Measurements from ENCODE around the gene UBE2J2.

The UBE2J2 gene

GRCh38 chr1:1281533-1282321 is 8.1 kb upstream of the UBE2J2 start:
- Histone ChIP-seq H3K4me1 (ENCODE audit: control insufficient read depth, insufficient read depth, low read depth, low read length) (peaks cover 21% of the 10 kb centered on the region), H4K91ac (ENCODE audit: low read length) (no peak overlapping the region), H3K79me1 (replicated peaks; ENCODE audit: low read length, poor library complexity, severe bottlenecking) (no peaks in the 10 kb centered on the region), H2BK15ac (ENCODE audit: low read depth, poor library complexity, severe bottlenecking) (peak overlapping the region; percentile 29), H3K9me3 (ENCODE audit: control insufficient read depth, low read length) (no peaks in the 10 kb centered on the region), H3K4me2 (ENCODE audit: low read length, poor library complexity, severe bottlenecking) (no peak overlapping the region), H2AK5ac (ENCODE audit: low read length, severe bottlenecking) (no peak overlapping the region), H2BK5ac (ENCODE audit: low read depth, low read length, poor library complexity, severe bottlenecking) (no peak overlapping the region), H3K18ac (ENCODE audit: low read depth in 1 of 2, low read length in 2 of 2) (no peak overlapping the region), H4K8ac (ENCODE audit: low read length) (no peak overlapping the region), H3K36me3 (ENCODE audit: control insufficient read depth in 1 of 2, insufficient read depth in 2 of 2, low read depth in 1 of 2, low read length in 2 of 2) (no peaks in the 10 kb centered on the region), H3K4ac (ENCODE audit: low read depth in 1 of 2, low read length in 2 of 2) (no peak overlapping the region), H3K27me3 (ENCODE audit: control insufficient read depth in 1 of 2, insufficient read depth in 1 of 2, low read length in 2 of 2) (peaks cover 0 to 23% of the 10 kb centered on the region in 2 experiments), H2BK120ac (ENCODE audit: low read depth, low read length) (no peak overlapping the region), H3K27ac (ENCODE audit: low read length, poor library complexity, severe bottlenecking) (no peak overlapping the region), H3K4me3 (ENCODE audit: insufficient read depth in 1 of 2, low read depth in 1 of 2, low read length in 2 of 2) (no peak overlapping the region), H2BK12ac (ENCODE audit: low read length in 2 of 2) (no peak overlapping the region), H3K14ac (ENCODE audit: low read length in 2 of 2) (no peak overlapping the region), H2AFZ (ENCODE audit: low read depth, low read length) (no peak overlapping the region), H3K23ac (ENCODE audit: low read length in 2 of 2) (no peak overlapping the region), H3K9ac (ENCODE audit: low read length) (no peak overlapping the region)
- DNase-seq: peak; percentile 72
- 74% methylated on average over 26 of the region's 26 CpGs for WGBS

- Histone ChIP-seq H3K14ac (ENCODE audit: low read length in 2 of 2) (no peak overlapping the region), H3K4me1 (ENCODE audit: control insufficient read depth, insufficient read depth, low read depth, low read length) (peaks cover 24% of the 10 kb centered on the region), H3K4me3 (ENCODE audit: insufficient read depth in 1 of 2, low read depth in 1 of 2, low read length in 2 of 2) (no peak overlapping the region), H3K79me1 (replicated peaks; ENCODE audit: low read length, poor library complexity, severe bottlenecking) (no peaks in the 10 kb centered on the region), H3K27ac (ENCODE audit: low read length, poor library complexity, severe bottlenecking) (no peak overlapping the region), H3K4me2 (ENCODE audit: low read length, poor library complexity, severe bottlenecking) (no peak overlapping the region), H2BK120ac (ENCODE audit: low read depth, low read length) (no peak overlapping the region), H3K18ac (ENCODE audit: low read depth in 1 of 2, low read length in 2 of 2) (no peak overlapping the region), H3K27me3 (ENCODE audit: control insufficient read depth in 1 of 2, insufficient read depth in 1 of 2, low read length in 2 of 2) (peaks cover 0 to 15% of the 10 kb centered on the region in 2 experiments), H2AK5ac (ENCODE audit: low read length, severe bottlenecking) (no peak overlapping the region), H2BK12ac (ENCODE audit: low read length in 2 of 2) (no peak overlapping the region), H3K4ac (ENCODE audit: low read depth in 1 of 2, low read length in 2 of 2) (no peak overlapping the region), H3K9me3 (ENCODE audit: control insufficient read depth, low read length) (no peaks in the 10 kb centered on the region), H4K8ac (ENCODE audit: low read length) (no peak overlapping the region), H2AFZ (ENCODE audit: low read depth, low read length) (no peak overlapping the region), H3K36me3 (ENCODE audit: control insufficient read depth in 1 of 2, insufficient read depth in 2 of 2, low read depth in 1 of 2, low read length in 2 of 2) (no peaks in the 10 kb centered on the region), H4K91ac (ENCODE audit: low read length) (no peak overlapping the region), H3K9ac (ENCODE audit: low read length) (no peak overlapping the region), H3K23ac (ENCODE audit: low read length in 2 of 2) (no peak overlapping the region), H2BK5ac (ENCODE audit: low read depth, low read length, poor library complexity, severe bottlenecking) (no peak overlapping the region), H2BK15ac (ENCODE audit: low read depth, poor library complexity, severe bottlenecking) (peak overlapping the region; percentile 29)
- WGBS: 88% methylated on average over 21 of the region's 21 CpGs
- DNase-seq: no peak
Measured at GRCh38 chr1:1280782-1281481, 7.3 kb upstream of the UBE2J2 start.

GRCh38 chr1:1279028-1279427 is 5.4 kb upstream of the UBE2J2 start:
- peaks cover 12% of the 10 kb centered on the region for H3K79me1 ChIP-seq (replicated peaks; ENCODE audit: low read length, poor library complexity, severe bottlenecking)
- no peak overlapping the region for H2BK15ac ChIP-seq (ENCODE audit: low read depth, poor library complexity, severe bottlenecking)
- H3K36me3 ChIP-seq (ENCODE audit: control insufficient read depth in 1 of 2, insufficient read depth in 2 of 2, low read depth in 1 of 2, low read length in 2 of 2): peaks cover 0 to 4% of the 10 kb centered on the region in 2 experiments

GRCh38 chr1:1278620-1279019 is 5.0 kb upstream of the UBE2J2 start:
- no peak overlapping the region for H3K18ac ChIP-seq (ENCODE audit: low read depth in 1 of 2, low read length in 2 of 2)
- no peaks in the 10 kb centered on the region for H3K9me3 ChIP-seq (ENCODE audit: control insufficient read depth, low read length)
- H3K9ac ChIP-seq (ENCODE audit: low read length): no peak overlapping the region
- peaks cover 37% of the 10 kb centered on the region for H3K4me1 ChIP-seq (ENCODE audit: control insufficient read depth, insufficient read depth, low read depth, low read length)
- H3K4me2 ChIP-seq (ENCODE audit: low read length, poor library complexity, severe bottlenecking): no peak overlapping the region
- H3K4me3 ChIP-seq (ENCODE audit: insufficient read depth in 1 of 2, low read depth in 1 of 2, low read length in 2 of 2): no peak overlapping the region
- WGBS: 94% methylated on average over 13 of the region's 13 CpGs
- peaks cover 12% of the 10 kb centered on the region for H3K79me1 ChIP-seq (replicated peaks; ENCODE audit: low read length, poor library complexity, severe bottlenecking)
- no peak overlapping the region for H4K8ac ChIP-seq (ENCODE audit: low read length)
- no peak overlapping the region for H2AK5ac ChIP-seq (ENCODE audit: low read length, severe bottlenecking)
- no peak overlapping the region for H2BK15ac ChIP-seq (ENCODE audit: low read depth, poor library complexity, severe bottlenecking)
- no peaks in the 10 kb centered on the region for H3K27me3 ChIP-seq (ENCODE audit: control insufficient read depth in 1 of 2, insufficient read depth in 1 of 2, low read length in 2 of 2)
- no peak for DNase-seq
- H3K4ac ChIP-seq (ENCODE audit: low read depth in 1 of 2, low read length in 2 of 2): no peak overlapping the region
- no peak overlapping the region for H3K27ac ChIP-seq (ENCODE audit: low read length, poor library complexity, severe bottlenecking)
- H2BK12ac ChIP-seq (ENCODE audit: low read length in 2 of 2): no peak overlapping the region
- no peak overlapping the region for H3K14ac ChIP-seq (ENCODE audit: low read length in 2 of 2)
- no peak overlapping the region for H2AFZ ChIP-seq (ENCODE audit: low read depth, low read length)
- no peak overlapping the region for H4K91ac ChIP-seq (ENCODE audit: low read length)
- H3K23ac ChIP-seq (ENCODE audit: low read length in 2 of 2): no peak overlapping the region
- peaks cover 0 to 4% of the 10 kb centered on the region in 2 experiments for H3K36me3 ChIP-seq (ENCODE audit: control insufficient read depth in 1 of 2, insufficient read depth in 2 of 2, low read depth in 1 of 2, low read length in 2 of 2)
- H2BK120ac ChIP-seq (ENCODE audit: low read depth, low read length): no peak overlapping the region
- H2BK5ac ChIP-seq (ENCODE audit: low read depth, low read length, poor library complexity, severe bottlenecking): no peak overlapping the region

More at GRCh38 chr1:1279028-1279427, 5.4 kb upstream of the UBE2J2 start:
- no peak overlapping the region for H2BK12ac ChIP-seq (ENCODE audit: low read length in 2 of 2)
- no peak overlapping the region for H3K27ac ChIP-seq (ENCODE audit: low read length, poor library complexity, severe bottlenecking)
- no peaks in the 10 kb centered on the region for H3K27me3 ChIP-seq (ENCODE audit: control insufficient read depth in 1 of 2, insufficient read depth in 1 of 2, low read length in 2 of 2)
- H3K18ac ChIP-seq (ENCODE audit: low read depth in 1 of 2, low read length in 2 of 2): no peak overlapping the region
- peaks cover 39% of the 10 kb centered on the region for H3K4me1 ChIP-seq (ENCODE audit: control insufficient read depth, insufficient read depth, low read depth, low read length)
- no peak overlapping the region for H4K8ac ChIP-seq (ENCODE audit: low read length)
- H3K4me2 ChIP-seq (ENCODE audit: low read length, poor library complexity, severe bottlenecking): no peak overlapping the region
- no peak overlapping the region for H2BK5ac ChIP-seq (ENCODE audit: low read depth, low read length, poor library complexity, severe bottlenecking)
- H3K4me3 ChIP-seq (ENCODE audit: insufficient read depth in 1 of 2, low read depth in 1 of 2, low read length in 2 of 2): no peak overlapping the region
- DNase-seq: no peak
- H3K23ac ChIP-seq (ENCODE audit: low read length in 2 of 2): no peak overlapping the region
- H3K14ac ChIP-seq (ENCODE audit: low read length in 2 of 2): no peak overlapping the region
- H2AK5ac ChIP-seq (ENCODE audit: low read length, severe bottlenecking): no peak overlapping the region
- H3K9ac ChIP-seq (ENCODE audit: low read length): no peak overlapping the region
- no peak overlapping the region for H3K4ac ChIP-seq (ENCODE audit: low read depth in 1 of 2, low read length in 2 of 2)
- H4K91ac ChIP-seq (ENCODE audit: low read length): no peak overlapping the region
- no peak overlapping the region for H2BK120ac ChIP-seq (ENCODE audit: low read depth, low read length)
- 95% methylated on average over 16 of the region's 17 CpGs for WGBS
- H2AFZ ChIP-seq (ENCODE audit: low read depth, low read length): no peak overlapping the region
- H3K9me3 ChIP-seq (ENCODE audit: control insufficient read depth, low read length): no peaks in the 10 kb centered on the region
